Neutrophil (primary cell): ENCODE measurements around the gene FAM227B.
"Not testable (repeated sequence)": the region's sequence is repeated elsewhere in the genome, so short reads cannot be mapped to it uniquely, and the experiment has no call there.

Experiments used
- H3K27ac ChIP-seq: fragments of 200-600 bp; sonication (generic); 2 replicates; pipeline ENCODE4 v1.5.1; 2016; ENCODE audit warnings: mild to moderate bottlenecking, moderate library complexity
- H3K27me3 ChIP-seq: fragments of 200-600 bp; sonication (generic); 2 replicates; pipeline ENCODE4 v1.6.0; 2016; ENCODE audit warnings: mild to moderate bottlenecking
- H3K36me3 ChIP-seq: fragments of 200-600 bp; sonication (generic); 2 replicates; pipeline ENCODE4 v1.5.1; 2017
- H3K4me1 ChIP-seq, 2 experiments: fragments of 200-600 bp in 1 of 2; sonication (generic) in 1 of 2; 1 replicate in 1 of 2; 2 replicates in 1 of 2; pipeline versions ENCODE4 v1.5.1 to v1.6.1; 2013 to 2016; ENCODE audit warnings: low read depth in 1 of 2, low read length in 1 of 2, mild to moderate bottlenecking in 1 of 2, moderate library complexity in 1 of 2; ENCODE audit not compliant: control insufficient read depth in 1 of 2, insufficient read depth in 1 of 2
- H3K4me3 ChIP-seq, 2 experiments: fragments of 200-600 bp in 1 of 2; sonication (generic) in 1 of 2; 1 replicate in 1 of 2; 2 replicates in 1 of 2; pipeline ENCODE4 v1.5.1; 2013 to 2016; ENCODE audit warnings: low read depth in 1 of 2, low read length in 1 of 2, mild to moderate bottlenecking in 1 of 2, moderate library complexity in 1 of 2
- H3K9me3 ChIP-seq: fragments of 200-600 bp; sonication (generic); 2 replicates; pipeline ENCODE4 v1.5.1; 2016
- TF ChIP-seq, protein P1 (sequence below): fragments of 200-600 bp; sonication (generic); IDR thresholded peaks from 2 replicates; pipeline ENCODE4 v1.5.1; 2016; ENCODE audit warnings: antibody characterized with exemption

Gene FAM227B

DNA sequence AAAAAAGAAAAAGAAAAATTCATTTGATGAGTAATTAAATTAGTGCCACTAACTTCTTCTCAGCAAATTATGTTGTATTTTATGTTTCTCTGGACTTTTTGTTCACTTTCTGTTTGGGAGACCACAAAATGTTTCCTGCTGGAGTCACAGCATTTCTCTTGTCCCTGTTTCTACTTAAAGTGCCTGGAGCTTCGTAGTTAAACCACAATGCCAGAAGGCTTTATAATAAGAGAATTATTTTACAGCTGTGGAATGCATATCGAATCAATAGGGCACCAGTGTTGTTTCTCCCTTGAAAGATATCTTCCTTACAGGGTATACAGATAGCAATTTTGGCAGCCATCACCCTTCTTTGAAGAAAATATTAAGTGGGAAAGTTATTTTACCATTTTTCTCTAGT is 3.4 kb upstream of the FAM227B start:
- Histone ChIP-seq H3K27me3 (no peaks in the 10 kb centered on the region), H3K9me3 (no peaks in the 10 kb centered on the region), H3K4me3 (no peak overlapping the region), H3K27ac (no peak overlapping the region), H3K4me1 (peaks cover 16 to 18% of the 10 kb centered on the region in 2 experiments), H3K36me3 (no peaks in the 10 kb centered on the region)
- TF ChIP-seq, protein P1, sequence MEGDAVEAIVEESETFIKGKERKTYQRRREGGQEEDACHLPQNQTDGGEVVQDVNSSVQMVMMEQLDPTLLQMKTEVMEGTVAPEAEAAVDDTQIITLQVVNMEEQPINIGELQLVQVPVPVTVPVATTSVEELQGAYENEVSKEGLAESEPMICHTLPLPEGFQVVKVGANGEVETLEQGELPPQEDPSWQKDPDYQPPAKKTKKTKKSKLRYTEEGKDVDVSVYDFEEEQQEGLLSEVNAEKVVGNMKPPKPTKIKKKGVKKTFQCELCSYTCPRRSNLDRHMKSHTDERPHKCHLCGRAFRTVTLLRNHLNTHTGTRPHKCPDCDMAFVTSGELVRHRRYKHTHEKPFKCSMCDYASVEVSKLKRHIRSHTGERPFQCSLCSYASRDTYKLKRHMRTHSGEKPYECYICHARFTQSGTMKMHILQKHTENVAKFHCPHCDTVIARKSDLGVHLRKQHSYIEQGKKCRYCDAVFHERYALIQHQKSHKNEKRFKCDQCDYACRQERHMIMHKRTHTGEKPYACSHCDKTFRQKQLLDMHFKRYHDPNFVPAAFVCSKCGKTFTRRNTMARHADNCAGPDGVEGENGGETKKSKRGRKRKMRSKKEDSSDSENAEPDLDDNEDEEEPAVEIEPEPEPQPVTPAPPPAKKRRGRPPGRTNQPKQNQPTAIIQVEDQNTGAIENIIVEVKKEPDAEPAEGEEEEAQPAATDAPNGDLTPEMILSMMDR = no peak

- no peaks in the 10 kb centered on the region for H3K36me3 ChIP-seq
- peaks cover 16 to 18% of the 10 kb centered on the region in 2 experiments for H3K4me1 ChIP-seq
- H3K4me3 ChIP-seq = no peak overlapping the region
- no peaks in the 10 kb centered on the region for H3K9me3 ChIP-seq
- TF ChIP-seq, protein P1 = no peak
- no peak overlapping the region for H3K27ac ChIP-seq
- no peaks in the 10 kb centered on the region for H3K27me3 ChIP-seq
These were observed 1.9 kb upstream of the FAM227B start for GRCh38 chr15:49622561-49622960.

GRCh38 chr15:49621887-49622286 is 1.3 kb upstream of the FAM227B start:
- no peaks in the 10 kb centered on the region for H3K9me3 ChIP-seq
- no peak overlapping the region for H3K27ac ChIP-seq
- TF ChIP-seq, protein P1 = no peak
- H3K36me3 ChIP-seq = no peaks in the 10 kb centered on the region
- H3K4me3 ChIP-seq = peak overlapping the region; percentile 86 to 87
- peaks cover 16 to 18% of the 10 kb centered on the region in 2 experiments for H3K4me1 ChIP-seq
- H3K27me3 ChIP-seq = no peaks in the 10 kb centered on the region

DNA sequence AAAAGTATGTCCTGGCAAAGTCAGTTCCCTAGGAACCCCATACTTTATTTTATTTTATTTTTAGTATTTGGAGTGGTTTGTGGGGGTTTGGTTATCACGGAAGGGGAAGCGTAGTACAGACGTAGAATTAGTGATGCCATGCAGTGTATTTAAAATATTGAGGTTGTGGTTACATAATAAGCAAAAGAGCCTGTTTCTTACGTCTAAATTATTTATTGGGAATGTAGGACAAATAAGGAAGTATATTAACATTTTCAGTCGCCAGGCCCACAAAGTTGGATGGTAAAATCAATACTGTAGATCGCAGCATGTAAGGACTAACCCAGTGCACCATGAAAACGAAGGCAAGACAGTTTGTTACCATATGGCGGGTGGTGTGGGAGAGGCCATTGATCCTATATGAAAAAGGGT is 788 bp upstream of the FAM227B start:
- no peaks in the 10 kb centered on the region for H3K9me3 ChIP-seq
- TF ChIP-seq, protein P1 = no peak
- H3K36me3 ChIP-seq = no peaks in the 10 kb centered on the region
- peaks cover 16 to 18% of the 10 kb centered on the region in 2 experiments for H3K4me1 ChIP-seq
- no peaks in the 10 kb centered on the region for H3K27me3 ChIP-seq
- peak overlapping the region; percentile 86 to 87 for H3K4me3 ChIP-seq
- H3K27ac ChIP-seq = peak overlapping the region; percentile 87

DNA sequence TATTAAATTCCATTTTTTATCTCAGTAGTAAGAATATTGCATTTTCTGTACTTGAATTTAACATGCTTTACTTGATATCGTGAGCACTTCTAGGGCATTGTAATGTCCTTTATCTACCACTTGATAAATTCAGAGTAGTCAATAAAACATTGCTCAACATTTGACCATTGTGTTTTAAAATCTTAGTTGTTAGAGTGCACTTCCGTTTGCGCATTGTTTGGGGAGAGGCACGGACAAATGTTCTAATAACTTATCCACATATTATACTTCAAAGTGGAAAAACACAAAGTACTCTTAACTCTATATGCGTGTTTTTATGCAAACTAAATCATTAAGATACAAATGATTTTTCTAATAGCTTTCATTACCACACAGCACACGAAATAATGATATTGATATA is 419 bp downstream of the FAM227B start:
- H3K4me3 ChIP-seq = peak overlapping the region; percentile 86 to 87
- no peaks in the 10 kb centered on the region for H3K36me3 ChIP-seq
- TF ChIP-seq, protein P1 = no peak
- no peaks in the 10 kb centered on the region for H3K27me3 ChIP-seq
- H3K9me3 ChIP-seq = peaks cover 4% of the 10 kb centered on the region
- H3K4me1 ChIP-seq = peaks cover 16 to 18% of the 10 kb centered on the region in 2 experiments
- peak overlapping the region; percentile 87 for H3K27ac ChIP-seq

DNA sequence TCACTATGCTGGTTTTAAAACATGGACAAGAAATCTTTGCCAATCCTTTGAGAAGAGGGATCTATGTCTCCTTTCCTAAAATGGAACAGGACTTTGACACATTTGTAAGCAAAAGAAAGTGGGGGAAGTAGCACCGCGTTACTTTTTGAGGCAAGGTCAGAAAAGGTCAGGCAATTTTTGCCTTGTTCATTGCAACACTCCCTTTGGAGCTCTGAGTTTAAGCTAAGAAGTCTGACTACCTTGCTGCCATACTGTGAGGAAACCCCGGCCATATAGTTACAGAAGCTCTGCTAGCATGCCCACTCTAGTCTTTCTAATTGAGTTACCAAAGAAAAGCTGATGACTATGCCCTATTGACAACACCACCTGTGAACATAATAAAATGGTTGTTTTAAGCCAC is 1.4 kb downstream of the FAM227B start:
- peaks cover 16 to 18% of the 10 kb centered on the region in 2 experiments for H3K4me1 ChIP-seq
- TF ChIP-seq, protein P1 = no peak
- no peaks in the 10 kb centered on the region for H3K27me3 ChIP-seq
- peaks cover 14% of the 10 kb centered on the region for H3K9me3 ChIP-seq
- no peaks in the 10 kb centered on the region for H3K36me3 ChIP-seq
- no peak overlapping the region for H3K27ac ChIP-seq
- no peak overlapping the region for H3K4me3 ChIP-seq

DNA sequence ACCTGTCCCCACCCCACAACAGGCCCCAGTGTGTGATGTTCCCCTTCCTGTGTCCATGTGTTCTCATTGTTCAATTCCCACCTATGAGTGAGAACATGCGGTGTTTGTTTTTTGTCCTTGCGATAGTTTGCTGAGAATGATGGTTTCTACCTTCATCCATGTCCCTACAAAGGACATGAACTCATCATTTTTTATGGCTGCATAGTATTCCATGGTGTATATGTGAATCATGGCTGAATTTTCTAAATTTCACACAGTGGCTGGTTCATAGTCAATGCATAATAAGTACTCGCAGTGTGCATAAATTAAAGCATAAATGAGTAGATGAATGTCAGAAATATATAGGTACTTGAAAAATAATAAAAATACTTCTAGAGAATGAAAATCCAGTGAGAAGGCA is 8.4 kb downstream of the FAM227B start:
- not testable (repeated sequence) for H3K4me3 ChIP-seq, H3K27me3 ChIP-seq, H3K27ac ChIP-seq, H3K36me3 ChIP-seq, H3K4me1 ChIP-seq
- H3K9me3 ChIP-seq = peaks cover 19% of the 10 kb centered on the region
